H9 (cell line): Measurements from ENCODE around the gene DCN. TPM values are rescaled to one million over a fixed set of nuclear protein-coding genes. Genes with fewer than 3 reads are reported as not detected.

Experiments
- DNase-seq: peaks from one replicate; pipeline ENCODE4 v3.0.0-alpha.2; 2017
- H2AFZ ChIP-seq: one replicate; pipeline ENCODE4 v1.6.1; 2013; ENCODE audit warnings: mild to moderate bottlenecking, low read length, control low read depth, moderate library complexity
- H2AK5ac ChIP-seq: 2 replicates; pipeline ENCODE4 v1.6.1; 2013; ENCODE audit warnings: low read length, control low read depth, mixed read lengths; ENCODE audit not compliant: insufficient read length
- H2BK120ac ChIP-seq: one replicate; pipeline ENCODE4 v1.6.1; 2013; ENCODE audit warnings: low read depth, mild to moderate bottlenecking, low read length, control low read depth, inconsistent platforms; ENCODE audit not compliant: poor library complexity, severe bottlenecking
- H2BK12ac ChIP-seq: 2 replicates; pipeline ENCODE4 v1.6.1; 2013; ENCODE audit warnings: low read length, control low read depth, mixed read lengths, low read depth; ENCODE audit not compliant: insufficient read length
- H2BK15ac ChIP-seq: 2 replicates; pipeline ENCODE4 v1.6.1; 2013; ENCODE audit warnings: low read depth, low read length, control low read depth
- H2BK20ac ChIP-seq: one replicate; pipeline ENCODE4 v1.6.1; 2013; ENCODE audit warnings: low read depth, mild to moderate bottlenecking, low read length, control low read depth, inconsistent platforms; ENCODE audit not compliant: poor library complexity, severe bottlenecking
- H2BK5ac ChIP-seq: 2 replicates; pipeline ENCODE4 v1.6.1; 2013; ENCODE audit warnings: low read length, control low read depth, mixed read lengths; ENCODE audit not compliant: insufficient read length
- H3K14ac ChIP-seq: 2 replicates; pipeline ENCODE4 v1.6.1; 2013; ENCODE audit warnings: low read length, control low read depth; ENCODE audit not compliant: insufficient read depth
- H3K18ac ChIP-seq: 2 replicates; pipeline ENCODE4 v1.6.1; 2013; ENCODE audit warnings: low read depth, mild to moderate bottlenecking, mixed read lengths, low read length, control low read depth; ENCODE audit not compliant: insufficient read length
- H3K23ac ChIP-seq: 2 replicates; pipeline ENCODE4 v1.6.1; 2013; ENCODE audit warnings: low read length, control low read depth, mixed read lengths, low read depth; ENCODE audit not compliant: insufficient read length
- H3K23me2 ChIP-seq: 2 replicates; pipeline ENCODE4 v1.6.1; 2013; ENCODE audit warnings: low read depth, mild to moderate bottlenecking, mixed read lengths, low read length, control low read depth; ENCODE audit not compliant: insufficient read length, poor library complexity, severe bottlenecking
- H3K27ac ChIP-seq: 2 replicates; pipeline ENCODE4 v1.5.1; 2013; ENCODE audit warnings: low read length, control low read depth, mixed read lengths, low read depth; ENCODE audit not compliant: insufficient read length
- H3K27me3 ChIP-seq: 2 replicates; pipeline ENCODE4 v1.6.1; 2013; ENCODE audit warnings: low read length, control low read depth, inconsistent platforms; ENCODE audit not compliant: insufficient read depth
- H3K4ac ChIP-seq: 2 replicates; pipeline ENCODE4 v1.6.1; 2013; ENCODE audit warnings: low read depth, mild to moderate bottlenecking, control low read depth, inconsistent platforms, low read length, moderate library complexity
- H3K4me1 ChIP-seq: 2 replicates; pipeline ENCODE4 v1.6.1; 2013; ENCODE audit warnings: low read length, control low read depth, inconsistent platforms; ENCODE audit not compliant: insufficient read depth
- H3K4me2 ChIP-seq: 2 replicates; pipeline ENCODE4 v1.6.1; 2013; ENCODE audit warnings: low read length, control low read depth, mixed read lengths; ENCODE audit not compliant: insufficient read length, insufficient read depth
- H3K56ac ChIP-seq: 2 replicates; pipeline ENCODE4 v1.6.1; 2013; ENCODE audit warnings: low read depth, mild to moderate bottlenecking, mixed read lengths, low read length, control low read depth; ENCODE audit not compliant: insufficient read length
- H3K79me1 ChIP-seq: 2 replicates; pipeline ENCODE4 v1.6.1; 2013; ENCODE audit warnings: low read depth, mild to moderate bottlenecking, moderate library complexity, low read length, control low read depth, inconsistent platforms; ENCODE audit not compliant: insufficient read depth, poor library complexity, severe bottlenecking
- H3K79me2 ChIP-seq: 2 replicates; pipeline ENCODE4 v1.6.1; 2013; ENCODE audit warnings: low read length, control low read depth, inconsistent platforms; ENCODE audit not compliant: insufficient read depth
- H3K9ac ChIP-seq: 2 replicates; pipeline ENCODE4 v1.6.1; 2013; ENCODE audit warnings: low read length, control low read depth, mixed read lengths; ENCODE audit not compliant: insufficient read length; ENCODE audit errors: extremely low read depth
- H3K9me3 ChIP-seq: one replicate; pipeline ENCODE4 v1.6.1; 2013; ENCODE audit warnings: low read depth, low read length, inconsistent platforms; ENCODE audit not compliant: control insufficient read depth
- H3T11ph ChIP-seq: one replicate; pipeline ENCODE4 v1.6.1; 2013; ENCODE audit warnings: mild to moderate bottlenecking, low read length, control low read depth, inconsistent platforms
- H4K20me1 ChIP-seq: one replicate; pipeline ENCODE4 v1.6.1; 2013; ENCODE audit not compliant: control insufficient read depth, insufficient read length, insufficient read depth
- H4K5ac ChIP-seq: 2 replicates; pipeline ENCODE4 v1.6.1; 2013; ENCODE audit warnings: low read depth, mild to moderate bottlenecking, mixed read lengths, low read length, control low read depth; ENCODE audit not compliant: insufficient read length
- H4K8ac ChIP-seq: replicated peaks from 2 replicates; pipeline ENCODE4 v1.6.1; 2013; ENCODE audit warnings: low read length, control low read depth, mixed read lengths, low read depth; ENCODE audit not compliant: insufficient read length
- H4K91ac ChIP-seq: 2 replicates; pipeline ENCODE4 v1.6.1; 2013; ENCODE audit warnings: low read depth, mild to moderate bottlenecking, moderate library complexity, mixed read lengths, low read length, control low read depth; ENCODE audit not compliant: insufficient read length
- H3K27ac Mint-ChIP-seq, 3 experiments: 2 replicates in 2 of 3; 3 replicates in 1 of 3; pipeline ENCODE4 v1.8.0; 2020 to 2021; ENCODE audit warnings: mixed read lengths in 3 of 3, mild to moderate bottlenecking in 1 of 3, moderate library complexity in 1 of 3
- H3K27me3 Mint-ChIP-seq: 2 replicates; pipeline ENCODE4 v1.8.0; 2021; ENCODE audit warnings: low read depth, mild to moderate bottlenecking, moderate library complexity, mixed read lengths
- H3K36me3 Mint-ChIP-seq, 3 experiments: 2 replicates in 2 of 3; 3 replicates in 1 of 3; pipeline ENCODE4 v1.8.0; 2020 to 2021; ENCODE audit warnings: low read depth in 3 of 3, mixed read lengths in 3 of 3; ENCODE audit not compliant: insufficient read depth in 1 of 3
- H3K4me1 Mint-ChIP-seq, 2 experiments: 2 replicates each; pipeline ENCODE4 v1.8.0; 2020; ENCODE audit warnings: mixed read lengths in 2 of 2
- H3K4me3 Mint-ChIP-seq, 2 experiments: 2 replicates in 1 of 2; 3 replicates in 1 of 2; pipeline ENCODE4 v1.8.0; 2020 to 2021; ENCODE audit warnings: mild to moderate bottlenecking in 2 of 2, mixed read lengths in 2 of 2, moderate library complexity in 1 of 2
- H3K9me3 Mint-ChIP-seq, 2 experiments: 2 replicates in 1 of 2; 3 replicates in 1 of 2; pipeline ENCODE4 v1.8.0; 2020; ENCODE audit warnings: mild to moderate bottlenecking in 2 of 2, mixed read lengths in 2 of 2, moderate library complexity in 1 of 2
- CTCF ChIP-seq: fragments of 200-600 bp; sonication (generic); conservative IDR thresholded peaks from 3 replicates; pipeline ENCODE4 v1.8.0; 2021; ENCODE audit warnings: antibody characterized with exemption, mild to moderate bottlenecking
- WGBS: extraction: QIAGEN DNeasy Blood & Tissue Kit; methylation state at CpG from one replicate; pipeline ENCODE4 v1.1.7; 2013; ENCODE audit warnings: missing lambda C conversion rate, low lambda C conversion rate, mixed read lengths; ENCODE audit not compliant: insufficient read length; ENCODE audit errors: extremely low coverage; 5-methylcytosine and 5-hydroxymethylcytosine counted together
- total RNA-seq: library from RNA; stranded (reverse); gene quantifications from 2 replicates; pipeline ENCODE4 v1.2.1, GENCODE V29; 2021

DCN gene
- total RNA-seq, 1 experiment from 2014 or later = not detected

GRCh38 chr12:91103624-91104023, 79.0 kb downstream of the DCN start:
- no peak for DNase-seq
- H3K9me3 Mint-ChIP-seq = no peaks in the 10 kb centered on the region; a peak in 1 of 5 replicates
- Histone ChIP-seq H3K4me1 (no peaks in the 10 kb centered on the region), H3K18ac (no peak overlapping the region), H3T11ph (no peak overlapping the region), H2AK5ac (no peak overlapping the region), H2BK120ac (no peak overlapping the region), H4K8ac (no peak overlapping the region), H4K5ac (no peak overlapping the region), H2BK5ac (no peak overlapping the region), H3K79me1 (no peaks in the 10 kb centered on the region), H3K56ac (no peak overlapping the region), H3K23me2 (no peaks in the 10 kb centered on the region), H2BK12ac (no peak overlapping the region), H2BK15ac (no peak overlapping the region), H3K9ac (no peak overlapping the region), H4K91ac (no peak overlapping the region), H3K23ac (no peak overlapping the region), H2BK20ac (no peak overlapping the region), H3K79me2 (no peaks in the 10 kb centered on the region), H3K4me2 (no peak overlapping the region), H2AFZ (no peak overlapping the region), H3K14ac (no peak overlapping the region), H3K4ac (no peak overlapping the region), H3K27me3 (no peaks in the 10 kb centered on the region), H4K20me1 (no peaks in the 10 kb centered on the region), H3K27ac (no peak overlapping the region), H3K9me3 (no peaks in the 10 kb centered on the region)
- no peaks in the 10 kb centered on the region for H3K36me3 Mint-ChIP-seq
- TF ChIP-seq CTCF = no peak
- H3K4me1 Mint-ChIP-seq = peaks cover 0 to 4% of the 10 kb centered on the region in 2 experiments; a peak in 1 of 4 replicates
- WGBS = no CpG with 5 or more reads among the region's 1 CpG
- H3K27ac Mint-ChIP-seq = no peak overlapping the region
- H3K27me3 Mint-ChIP-seq = peaks cover 2% of the 10 kb centered on the region; the same call in 1 of the 2 replicates
- H3K4me3 Mint-ChIP-seq = no peak overlapping the region
